SH-SY5Y (cell line): ENCODE measurements around the gene MTM1.

Source experiments
- GATA2 ChIP-seq: IDR thresholded peaks from 2 replicates; pipeline ENCODE4 v1.6.1; 2011; ENCODE audit warnings: mild to moderate bottlenecking, low read depth, low read length
- GATA3 ChIP-seq: IDR thresholded peaks from 2 replicates; pipeline ENCODE4 v1.6.1; 2011; ENCODE audit warnings: low read depth, mild to moderate bottlenecking, low read length, moderate library complexity

MTM1 gene

DNA sequence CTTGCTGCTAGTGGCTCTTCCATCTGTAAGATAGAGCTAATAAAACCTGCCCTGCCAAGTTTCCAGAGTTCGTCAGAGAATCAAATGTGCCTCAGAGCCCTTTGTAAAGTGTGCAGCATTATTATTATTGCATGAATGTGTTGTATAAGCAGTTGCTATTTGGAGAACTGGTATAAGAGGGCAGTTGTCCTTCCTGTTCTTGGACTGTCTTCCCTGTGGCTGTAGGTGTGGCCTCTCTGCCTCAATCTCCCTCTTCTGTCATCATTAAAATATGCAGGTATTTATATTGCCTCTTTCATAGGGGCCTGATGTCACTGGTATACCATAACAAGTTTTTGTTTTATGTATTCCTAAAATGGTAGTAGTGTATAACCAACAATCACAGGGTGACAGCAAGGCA, 3.8 kb downstream of the MTM1 start:
- TF ChIP-seq GATA3 (no peak), GATA2 (no peak)

DNA sequence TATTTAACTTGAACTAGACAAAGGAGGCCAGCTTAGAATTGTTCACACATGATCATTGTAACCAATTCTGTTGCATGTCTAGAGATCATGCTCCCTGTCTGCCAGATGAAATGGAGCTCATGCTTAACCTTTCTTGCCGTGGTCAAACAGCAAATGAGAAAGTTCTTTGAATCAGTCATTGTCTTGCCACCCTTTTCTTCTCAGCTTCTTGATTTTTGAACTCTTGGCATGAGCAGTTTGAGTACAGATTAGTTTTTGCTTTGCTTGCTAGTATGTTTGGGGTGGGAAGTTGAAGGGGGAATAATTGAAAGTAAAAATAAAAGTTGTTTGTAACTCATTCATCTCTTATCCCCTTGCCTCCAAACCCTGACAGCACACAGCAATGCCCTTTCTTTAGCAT, 4.7 kb downstream of the MTM1 start:
- TF ChIP-seq GATA3 (no peak), GATA2 (no peak)

DNA sequence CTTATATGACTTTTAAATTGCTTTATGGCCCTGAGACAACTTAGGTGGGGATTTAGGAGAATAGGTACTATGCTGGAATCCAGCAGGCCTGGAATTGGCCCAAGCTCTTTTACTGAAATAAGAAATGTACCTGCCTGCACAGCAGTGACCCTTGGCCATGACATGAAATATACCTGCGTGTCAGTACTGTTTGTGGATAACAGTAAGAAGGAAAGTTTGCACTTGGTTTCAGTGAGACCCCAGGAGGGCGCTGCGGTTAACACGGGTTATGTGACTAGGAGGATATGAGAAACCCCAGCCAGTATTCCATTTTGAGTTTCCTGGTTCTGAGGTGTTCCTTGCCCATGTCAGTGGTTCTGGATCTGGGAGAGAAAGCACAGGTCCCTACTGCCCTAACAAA, 5.3 kb downstream of the MTM1 start:
- TF ChIP-seq GATA3: no peak

DNA sequence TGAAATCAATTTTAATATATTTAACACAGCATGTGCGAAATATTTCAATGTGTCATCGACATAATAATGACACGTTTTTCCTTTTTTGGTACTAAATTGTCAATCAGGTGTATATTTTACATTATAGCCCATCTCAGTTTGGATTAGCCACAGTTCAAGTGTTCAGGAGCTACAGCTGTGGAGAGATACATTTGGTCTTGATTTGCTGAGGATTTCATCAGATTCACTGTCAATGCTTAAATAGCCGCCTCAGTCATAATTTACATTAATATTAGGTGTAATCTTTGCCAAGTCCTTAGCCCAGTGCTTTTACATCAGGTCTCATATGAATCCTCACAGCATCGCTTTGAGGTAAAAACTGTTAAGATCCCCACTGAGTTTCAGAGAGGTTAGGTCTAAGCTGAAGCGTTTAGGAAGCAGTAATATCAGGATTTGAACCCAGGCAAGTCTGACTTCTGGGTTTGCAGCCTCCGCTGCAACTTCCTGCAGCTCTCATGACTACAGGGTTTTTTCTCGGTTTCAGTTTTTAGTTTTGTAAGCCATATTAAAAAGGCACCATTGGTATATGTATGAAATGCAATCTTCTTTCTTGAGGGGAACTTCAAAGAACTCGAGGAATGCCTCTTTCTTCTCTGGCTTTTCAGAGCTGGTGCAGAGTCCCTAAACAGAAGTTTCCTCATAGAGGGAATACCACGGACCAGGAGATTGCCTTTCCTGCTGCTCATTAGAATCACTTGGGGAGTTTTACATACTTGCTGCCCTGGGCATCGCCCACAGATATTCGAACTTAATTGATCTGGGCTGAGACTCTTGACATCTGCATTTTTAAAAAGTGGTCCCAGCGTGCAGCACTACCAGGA, 6.4 kb downstream of the MTM1 start:
- TF ChIP-seq GATA3 (no peak), GATA2 (no peak)

DNA sequence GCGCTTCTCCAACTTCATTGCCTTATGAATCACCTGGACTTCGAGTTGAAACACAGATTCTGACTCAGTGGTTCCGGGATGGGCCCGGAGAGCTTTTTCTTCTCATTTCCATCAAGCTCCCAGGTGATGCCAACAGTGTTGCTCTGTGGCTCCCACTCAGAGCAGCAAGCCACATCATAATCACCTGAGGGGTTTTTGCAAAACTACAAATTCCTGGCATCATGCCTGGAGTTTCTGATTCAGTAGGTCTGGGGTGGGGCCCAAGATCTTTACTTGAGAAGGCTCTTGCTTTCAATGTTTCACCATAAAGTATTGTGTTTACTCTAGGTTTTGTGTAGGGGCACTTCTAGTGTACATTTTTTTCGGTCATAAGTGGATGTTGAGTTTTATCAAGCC, 7.0 kb downstream of the MTM1 start:
- TF ChIP-seq GATA2 (no peak), GATA3 (no peak)

DNA sequence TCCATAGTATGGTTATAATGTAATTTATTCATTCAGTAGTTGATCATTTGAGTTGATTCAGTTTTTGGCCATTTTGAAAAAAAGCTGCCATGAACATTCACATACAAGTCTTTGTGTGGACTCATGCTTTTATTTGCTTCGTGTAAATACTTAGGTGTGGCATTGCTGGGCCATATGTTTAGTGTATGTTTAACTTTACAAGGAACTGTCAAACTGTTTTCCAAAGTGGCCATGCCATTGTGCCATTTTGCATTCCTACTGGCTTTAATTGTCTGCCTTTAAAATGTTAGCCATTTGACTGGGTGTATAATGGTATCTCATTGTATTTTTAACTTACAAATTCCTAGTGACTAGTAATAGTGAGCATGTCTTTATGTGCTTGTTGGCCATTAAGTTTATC, 8.8 kb downstream of the MTM1 start:
- TF ChIP-seq GATA2: no peak
- TF ChIP-seq GATA3: no peak

DNA sequence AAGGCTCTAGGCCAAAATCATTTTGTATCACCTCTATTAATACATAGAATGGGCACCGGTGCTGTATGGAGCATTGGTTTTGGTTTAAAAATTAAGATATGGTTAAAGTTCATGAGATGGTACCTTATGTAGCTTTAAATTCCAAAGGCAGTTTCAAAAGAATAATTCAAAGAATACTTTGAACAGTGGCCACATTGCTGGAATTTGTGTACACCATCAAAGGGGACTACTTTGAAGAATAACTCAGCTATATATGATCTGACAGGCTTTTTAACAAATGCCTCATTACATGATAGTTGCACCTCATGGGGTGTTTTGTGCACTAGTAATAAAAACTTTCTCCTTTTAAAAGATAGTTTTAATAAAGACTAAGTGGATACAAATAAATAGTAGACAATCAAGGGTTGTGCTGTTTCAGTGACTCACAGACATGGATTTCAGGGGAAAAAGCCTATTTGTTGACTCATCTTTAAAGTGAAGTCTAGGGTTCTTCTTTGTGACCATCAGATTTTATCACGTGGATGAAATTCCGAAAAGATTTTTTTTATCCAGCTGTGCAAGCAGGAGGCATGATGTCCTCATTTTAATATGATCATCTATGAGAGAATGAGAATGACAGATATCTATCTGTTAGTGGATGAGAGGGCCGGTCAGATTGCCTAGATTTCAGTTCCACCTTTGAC, 12.8 kb downstream of the MTM1 start:
- TF ChIP-seq GATA2 (no peak), GATA3 (no peak)

DNA sequence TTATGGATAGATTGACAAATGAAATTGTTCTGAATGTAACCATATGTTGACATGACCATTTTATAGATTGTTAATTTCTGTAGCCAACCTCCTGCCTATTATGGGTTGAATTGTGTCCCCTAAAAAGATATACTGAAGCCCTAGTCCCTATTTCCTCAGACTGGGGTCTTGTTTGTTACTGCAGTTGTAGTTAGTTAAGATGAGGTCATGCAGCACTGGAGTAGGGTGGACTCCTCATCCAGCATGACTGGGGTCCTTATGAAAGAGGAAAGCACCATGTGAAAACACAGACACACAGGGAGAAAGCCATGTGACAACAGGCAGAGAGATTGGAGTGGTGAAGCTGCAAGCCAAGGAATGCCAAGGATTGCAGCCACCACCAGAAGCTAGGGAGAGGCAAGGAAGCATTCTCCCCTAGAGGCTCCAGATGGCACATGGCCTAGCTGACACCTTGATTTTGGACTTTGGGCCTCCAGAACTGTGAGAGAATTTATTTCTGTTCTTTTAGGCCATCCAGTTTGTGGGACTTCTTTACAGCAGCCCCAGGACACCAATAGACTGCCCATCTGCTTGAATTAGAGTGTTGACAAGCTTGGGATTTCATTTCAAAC, 14.0 kb downstream of the MTM1 start:
- TF ChIP-seq GATA3 (no peak), GATA2 (no peak)

DNA sequence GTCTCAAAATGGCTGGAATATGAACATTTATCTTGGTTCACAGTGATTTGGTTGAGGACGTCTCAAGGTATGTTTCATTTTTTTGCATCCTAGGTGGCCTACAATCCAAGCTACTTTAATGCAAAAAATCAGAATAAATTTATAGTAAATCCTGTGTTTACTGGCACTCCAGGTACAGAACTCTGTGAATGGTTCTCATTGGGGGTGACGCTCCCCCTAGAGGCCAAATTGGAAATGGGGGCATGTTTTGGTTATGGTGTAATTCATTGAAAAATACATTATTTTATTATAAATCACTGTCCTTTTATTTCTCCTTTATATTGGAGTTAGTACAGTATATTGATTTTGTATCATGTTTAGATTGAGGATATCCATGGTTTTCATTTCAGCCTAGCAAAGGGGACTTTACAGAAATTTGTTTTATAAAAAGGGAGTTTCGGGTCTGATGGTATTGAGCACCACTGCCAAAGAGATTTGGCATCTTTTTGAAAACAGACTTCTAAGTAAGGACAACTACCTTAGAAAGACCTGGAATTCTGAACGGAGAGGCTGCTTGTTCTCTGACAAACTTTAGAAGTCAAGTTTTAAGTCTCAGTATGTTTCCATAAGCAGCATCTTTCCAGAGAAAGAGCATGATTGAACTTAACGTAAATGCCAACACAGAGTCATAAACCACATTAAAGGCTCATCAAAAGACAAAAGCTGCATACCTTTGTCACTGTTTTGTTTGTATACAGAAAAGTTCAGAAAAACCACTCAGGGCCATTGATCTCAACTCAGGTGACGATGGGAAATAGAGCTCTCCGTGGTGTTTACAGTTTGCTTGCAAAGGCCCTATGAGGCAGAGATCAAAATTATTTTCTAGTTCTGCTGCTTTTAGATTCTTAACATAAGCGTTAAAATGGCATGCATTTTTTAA, 19.4 kb downstream of the MTM1 start:
- no peak for TF ChIP-seq GATA2

DNA sequence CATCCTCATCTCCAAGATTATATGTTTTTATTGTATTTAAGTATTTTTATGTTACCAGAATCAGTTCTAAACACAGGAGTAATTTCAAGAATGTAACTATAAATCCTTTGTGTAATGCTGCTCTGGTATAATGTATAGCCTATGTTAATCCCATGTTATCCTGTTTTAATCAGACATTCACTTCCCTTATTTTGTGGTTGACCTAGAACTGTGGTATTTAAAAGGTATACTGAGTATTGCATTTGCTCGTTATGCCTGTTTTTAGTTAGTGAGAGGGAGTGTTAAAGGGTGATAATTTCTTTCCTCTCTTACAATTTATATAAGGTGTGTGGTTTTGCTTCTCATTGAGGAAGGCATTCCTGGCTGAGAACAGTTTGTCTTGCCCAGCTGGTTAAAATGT, 26.2 kb downstream of the MTM1 start:
- TF ChIP-seq GATA3: no peak
- TF ChIP-seq GATA2: no peak

DNA sequence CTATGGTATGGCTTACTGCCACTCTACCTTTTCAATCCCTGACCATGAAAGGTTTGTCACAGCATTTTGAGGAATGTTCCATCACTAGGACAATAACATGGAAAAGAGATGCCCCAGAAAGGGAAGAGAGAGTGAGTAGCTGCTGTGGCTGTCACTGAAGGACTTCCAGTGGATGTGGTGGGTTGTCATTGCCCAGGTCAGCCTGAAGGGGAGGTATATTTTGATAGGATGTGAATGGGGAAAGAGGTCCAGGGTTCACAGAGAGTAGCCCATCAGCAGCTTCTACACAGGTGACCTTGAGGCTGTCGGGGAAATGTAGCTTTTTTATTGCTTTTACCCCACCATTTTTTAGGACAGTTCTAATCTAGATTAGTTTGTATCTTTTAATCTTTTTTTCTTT, 30.8 kb downstream of the MTM1 start:
- TF ChIP-seq GATA3: no peak
- TF ChIP-seq GATA2: no peak

DNA sequence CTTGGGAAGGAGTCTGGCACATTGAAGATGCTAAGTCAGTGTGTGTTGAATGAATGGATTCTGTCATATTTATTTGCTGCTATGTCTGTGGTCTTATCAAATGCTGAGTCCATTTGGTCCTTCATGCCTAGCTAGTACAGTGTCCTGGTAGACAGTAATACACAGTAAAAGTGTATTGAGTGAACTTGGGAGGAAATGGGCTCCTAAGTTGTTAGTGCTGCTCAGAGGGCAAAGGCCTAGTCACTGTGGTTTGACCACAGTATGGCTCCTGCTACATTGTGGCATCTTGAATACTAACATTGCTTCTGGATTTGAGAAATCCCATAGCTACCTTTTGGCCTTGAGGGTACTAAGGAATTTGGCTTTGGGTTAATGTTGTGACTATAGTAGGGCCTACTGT, 33.9 kb downstream of the MTM1 start:
- TF ChIP-seq GATA2: no peak
- TF ChIP-seq GATA3: no peak

DNA sequence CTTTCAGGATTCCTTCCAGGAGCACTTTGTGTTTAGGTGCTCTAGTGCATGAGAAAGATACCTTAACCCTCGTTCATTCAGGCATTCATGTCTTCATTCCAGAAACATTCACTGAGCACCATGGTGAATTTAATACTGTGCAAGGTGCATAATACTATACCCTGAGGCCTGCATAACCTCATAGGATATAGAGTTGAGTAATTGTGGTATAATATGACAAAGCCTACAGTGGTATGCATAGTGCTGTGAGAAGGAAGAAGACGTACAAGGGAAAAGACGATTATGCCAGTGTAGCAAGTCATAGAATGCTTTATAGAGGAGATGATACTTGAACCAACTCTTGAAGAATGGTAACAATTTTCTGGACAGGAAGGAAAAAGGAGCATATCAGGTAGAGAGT, 34.3 kb downstream of the MTM1 start:
- TF ChIP-seq GATA2: no peak
- TF ChIP-seq GATA3: no peak

DNA sequence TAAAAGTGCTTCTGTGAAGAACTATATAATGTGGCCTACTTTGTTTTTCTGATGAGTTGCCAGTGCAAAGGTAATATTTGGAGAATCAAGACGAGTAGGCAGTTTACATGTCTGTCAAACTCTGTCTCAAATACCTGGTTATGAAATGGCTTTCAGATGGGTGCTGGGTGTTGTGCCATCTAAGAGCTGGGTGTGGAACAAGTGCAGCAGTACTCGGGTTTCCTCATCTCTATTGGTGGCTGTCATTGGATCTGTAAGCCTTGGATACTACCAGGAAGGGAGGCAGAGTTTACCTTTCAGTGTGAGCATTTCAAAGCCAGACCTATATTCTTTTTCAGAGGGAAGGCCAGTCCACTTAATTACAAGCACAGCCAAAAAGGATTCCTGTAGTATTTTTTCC, 37.2 kb downstream of the MTM1 start:
- TF ChIP-seq GATA3 (no peak), GATA2 (no peak)

DNA sequence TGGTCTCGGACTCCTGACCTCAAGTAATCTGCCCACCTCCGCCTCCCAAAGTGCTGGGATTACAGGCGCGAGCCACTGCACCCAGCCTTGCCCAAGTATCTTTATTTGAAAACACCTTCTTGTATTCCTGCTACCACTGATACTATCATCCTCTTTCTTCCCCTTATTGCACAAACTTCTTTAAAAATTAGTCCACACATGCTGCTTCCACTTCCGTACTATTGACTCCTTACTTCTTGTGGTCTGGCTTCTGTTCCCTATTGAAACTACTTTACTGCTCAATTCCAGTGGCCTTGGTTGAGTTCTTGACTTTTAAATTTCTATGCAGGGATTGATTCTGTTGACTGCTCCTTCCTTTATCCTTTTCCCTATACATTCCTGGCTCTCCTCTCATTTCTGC, 38.8 kb downstream of the MTM1 start:
- TF ChIP-seq GATA2 (no peak), GATA3 (no peak)
